Trophoblast cell (in vitro differentiated cells and primary cell): Measurements from ENCODE around the gene IFI44L.

Experiments
- DNase-seq, 2 donors: peaks; one replicate each; pipeline ENCODE4 v3.0.0-alpha.2; 2016
- H2AFZ ChIP-seq: 2 replicates; pipeline ENCODE4 v1.6.1; 2013; ENCODE audit warnings: low read length, moderate library complexity, mild to moderate bottlenecking; ENCODE audit not compliant: insufficient read depth, poor library complexity
- H2AK5ac ChIP-seq: 2 replicates; pipeline ENCODE4 v1.6.1; 2013; ENCODE audit warnings: mild to moderate bottlenecking, low read length
- H2BK120ac ChIP-seq: 2 replicates; pipeline ENCODE4 v1.6.1; 2013; ENCODE audit warnings: low read length, mild to moderate bottlenecking, moderate library complexity; ENCODE audit not compliant: insufficient read depth, poor library complexity
- H2BK12ac ChIP-seq: 2 replicates; pipeline ENCODE4 v1.6.1; 2013; ENCODE audit warnings: mild to moderate bottlenecking, low read length, moderate library complexity
- H2BK5ac ChIP-seq: 2 replicates; pipeline ENCODE4 v1.6.1; 2013; ENCODE audit warnings: low read length, low read depth, moderate library complexity, mild to moderate bottlenecking; ENCODE audit not compliant: poor library complexity
- H3K14ac ChIP-seq: 2 replicates; pipeline ENCODE4 v1.6.1; 2013; ENCODE audit warnings: mild to moderate bottlenecking, low read length
- H3K18ac ChIP-seq: 2 replicates; pipeline ENCODE4 v1.6.1; 2013; ENCODE audit warnings: mild to moderate bottlenecking, low read length
- H3K23ac ChIP-seq: 2 replicates; pipeline ENCODE4 v1.6.1; 2013; ENCODE audit warnings: low read length
- H3K27ac ChIP-seq: 2 replicates; pipeline ENCODE4 v1.5.1; 2013; ENCODE audit warnings: low read depth, mild to moderate bottlenecking, inconsistent platforms, low read length, moderate library complexity
- H3K27me3 ChIP-seq: 2 replicates; pipeline ENCODE4 v1.6.1; 2013; ENCODE audit warnings: inconsistent platforms, mild to moderate bottlenecking, low read length, moderate library complexity; ENCODE audit not compliant: insufficient read depth
- H3K36me3 ChIP-seq, 2 experiments: 1 replicate in 1 of 2; 2 replicates in 1 of 2; pipeline ENCODE4 v1.6.1; 2013; ENCODE audit warnings: low read length in 2 of 2, mild to moderate bottlenecking in 2 of 2, moderate library complexity in 1 of 2; ENCODE audit not compliant: insufficient read depth in 2 of 2, control insufficient read depth in 1 of 2
- H3K4ac ChIP-seq: 2 replicates; pipeline ENCODE4 v1.6.1; 2013; ENCODE audit warnings: low read depth, mild to moderate bottlenecking, low read length, moderate library complexity
- H3K4me1 ChIP-seq, 2 experiments: 1 replicate in 1 of 2; 2 replicates in 1 of 2; pipeline ENCODE4 v1.6.1; 2013; ENCODE audit warnings: low read length in 2 of 2, mild to moderate bottlenecking in 2 of 2, moderate library complexity in 1 of 2; ENCODE audit not compliant: insufficient read depth in 2 of 2, control insufficient read depth in 1 of 2
- H3K4me2 ChIP-seq: 2 replicates; pipeline ENCODE4 v1.6.1; 2013; ENCODE audit warnings: inconsistent platforms, mild to moderate bottlenecking, low read length, moderate library complexity
- H3K4me3 ChIP-seq: 2 replicates; pipeline ENCODE4 v1.5.1; 2013; ENCODE audit warnings: mild to moderate bottlenecking, low read depth, low read length, inconsistent platforms
- H3K79me1 ChIP-seq: one replicate; pipeline ENCODE4 v1.6.1; 2013; ENCODE audit warnings: low read length
- H3K79me2 ChIP-seq: 2 replicates; pipeline ENCODE4 v1.6.1; 2013; ENCODE audit warnings: low read length, mild to moderate bottlenecking; ENCODE audit not compliant: control insufficient read depth, insufficient read depth, poor library complexity
- H3K9ac ChIP-seq: 2 replicates; pipeline ENCODE4 v1.6.1; 2013; ENCODE audit warnings: mild to moderate bottlenecking, low read length
- H3K9me3 ChIP-seq: 2 replicates; pipeline ENCODE4 v1.6.1; 2013; ENCODE audit warnings: low read depth, mild to moderate bottlenecking, control low read depth, inconsistent platforms, low read length; ENCODE audit not compliant: insufficient read depth
- H4K12ac ChIP-seq: 2 replicates; pipeline ENCODE4 v1.6.1; 2013; ENCODE audit warnings: low read depth, mild to moderate bottlenecking, low read length, moderate library complexity
- H4K8ac ChIP-seq: 2 replicates; pipeline ENCODE4 v1.6.1; 2013; ENCODE audit warnings: low read depth, mild to moderate bottlenecking, low read length, moderate library complexity
- H4K91ac ChIP-seq: one replicate; pipeline ENCODE4 v1.6.1; 2013; ENCODE audit warnings: low read depth, mild to moderate bottlenecking, low read length, moderate library complexity
- WGBS: extraction: QIAGEN DNeasy Blood & Tissue Kit; methylation state at CpG from one replicate; pipeline ENCODE4 v1.1.7; 2013; ENCODE audit warnings: missing lambda C conversion rate; ENCODE audit not compliant: insufficient read length, insufficient coverage; ENCODE audit errors: extremely low coverage; 5-methylcytosine and 5-hydroxymethylcytosine counted together

IFI44L gene

GRCh38 chr1:78645723-78646122, 25.5 kb downstream of the IFI44L start:
- WGBS = no CpG with 5 or more reads among the region's 1 CpG
- Histone ChIP-seq H3K9me3 (peaks cover 5% of the 10 kb centered on the region), H3K9ac (no peak overlapping the region), H3K79me2 (no peaks in the 10 kb centered on the region), H2BK5ac (no peak overlapping the region), H3K18ac (no peak overlapping the region), H3K79me1 (no peaks in the 10 kb centered on the region), H2AK5ac (no peak overlapping the region), H3K4me1 (no peaks in the 10 kb centered on the region), H4K8ac (no peak overlapping the region), H3K4me2 (no peak overlapping the region), H4K12ac (no peak overlapping the region), H3K27me3 (no peaks in the 10 kb centered on the region), H3K14ac (no peak overlapping the region), H3K4ac (no peak overlapping the region), H2BK120ac (no peak overlapping the region), H2BK12ac (no peak overlapping the region), H4K91ac (no peak overlapping the region), H3K36me3 (no peaks in the 10 kb centered on the region), H3K27ac (no peak overlapping the region), H3K4me3 (no peak overlapping the region), H2AFZ (no peak overlapping the region), H3K23ac (no peak overlapping the region)
- no peak for DNase-seq

- H3K27ac ChIP-seq = no peak overlapping the region
- H3K4me2 ChIP-seq = no peak overlapping the region
- no peaks in the 10 kb centered on the region for H3K27me3 ChIP-seq
- H4K12ac ChIP-seq = no peak overlapping the region
- no CpG with 5 or more reads among the region's 1 CpG for WGBS
- H3K14ac ChIP-seq = no peak overlapping the region
- no peak overlapping the region for H4K8ac ChIP-seq
- H3K23ac ChIP-seq = no peak overlapping the region
- no peak overlapping the region for H2BK12ac ChIP-seq
- H2AFZ ChIP-seq = no peak overlapping the region
- no peak overlapping the region for H3K9ac ChIP-seq
- no peaks in the 10 kb centered on the region for H3K79me1 ChIP-seq
- no peak for DNase-seq
- no peak overlapping the region for H4K91ac ChIP-seq
- no peak overlapping the region for H3K18ac ChIP-seq
- H3K9me3 ChIP-seq = peaks cover 5% of the 10 kb centered on the region
- H3K4me1 ChIP-seq = no peaks in the 10 kb centered on the region
- no peak overlapping the region for H2BK120ac ChIP-seq
- H3K79me2 ChIP-seq = no peaks in the 10 kb centered on the region
- H3K4ac ChIP-seq = no peak overlapping the region
- no peak overlapping the region for H3K4me3 ChIP-seq
- no peak overlapping the region for H2AK5ac ChIP-seq
- H2BK5ac ChIP-seq = no peak overlapping the region
- H3K36me3 ChIP-seq = no peaks in the 10 kb centered on the region
These were observed 27.0 kb downstream of the IFI44L start for GRCh38 chr1:78647238-78647637.

- H3K18ac ChIP-seq = no peak within 1 kb of the TSS
- no peak within 1 kb of the TSS for H2BK120ac ChIP-seq
- peaks cover 5% of the 10 kb centered on the region for H3K9me3 ChIP-seq
- no peak within 1 kb of the TSS for H3K14ac ChIP-seq
- H3K79me2 ChIP-seq = no peaks in the 10 kb centered on the region
- no peak within 1 kb of the TSS for H4K12ac ChIP-seq
- H3K27ac ChIP-seq = no peak within 1 kb of the TSS
- H4K8ac ChIP-seq = no peak within 1 kb of the TSS
- no peaks in the 10 kb centered on the region for H3K79me1 ChIP-seq
- H2AFZ ChIP-seq = no peak within 1 kb of the TSS
- no peak within 1 kb of the TSS for H3K4me3 ChIP-seq
- no peaks in the 10 kb centered on the region for H3K4me1 ChIP-seq
- peak in 1 of 2 donors; percentile 25 for DNase-seq
- no peak within 1 kb of the TSS for H3K23ac ChIP-seq
- no peak within 1 kb of the TSS for H2BK5ac ChIP-seq
- H3K9ac ChIP-seq = no peak within 1 kb of the TSS
- H3K4me2 ChIP-seq = no peak within 1 kb of the TSS
- no peaks in the 10 kb centered on the region for H3K27me3 ChIP-seq
- H4K91ac ChIP-seq = no peak within 1 kb of the TSS
- no peak within 1 kb of the TSS for H2AK5ac ChIP-seq
- H3K4ac ChIP-seq = no peak within 1 kb of the TSS
- no peaks in the 10 kb centered on the region for H3K36me3 ChIP-seq
- H2BK12ac ChIP-seq = no peak within 1 kb of the TSS
These were observed 29.4 kb downstream of the IFI44L start, which contains the start of gene IFI44 for GRCh38 chr1:78649628-78650027. Gene IFI44 (plus strand): TSS chr1:78649831. CDS start chr1:78650196, 365 bp downstream.

GRCh38 chr1:78650114-78650660, 29.9 kb downstream of the IFI44L start:
- Histone ChIP-seq H3K9ac (no peak overlapping the region), H3K4me3 (no peak overlapping the region), H3K4me1 (no peaks in the 10 kb centered on the region), H3K27me3 (no peaks in the 10 kb centered on the region), H3K36me3 (no peaks in the 10 kb centered on the region), H3K79me2 (no peaks in the 10 kb centered on the region), H3K23ac (no peak overlapping the region), H3K18ac (no peak overlapping the region), H4K8ac (no peak overlapping the region), H3K27ac (no peak overlapping the region), H3K79me1 (no peaks in the 10 kb centered on the region), H3K4ac (no peak overlapping the region), H2BK5ac (no peak overlapping the region), H3K9me3 (peaks cover 5% of the 10 kb centered on the region), H2AFZ (no peak overlapping the region), H3K14ac (no peak overlapping the region), H2AK5ac (no peak overlapping the region), H4K12ac (no peak overlapping the region), H2BK120ac (no peak overlapping the region), H4K91ac (no peak overlapping the region), H2BK12ac (no peak overlapping the region), H3K4me2 (no peak overlapping the region)
- WGBS = no CpG with 5 or more reads among the region's 6 CpGs
- no peak for DNase-seq
